Heart left ventricle (tissue), 13 donors: ENCODE measurements around the gene NAALADL2.

Source experiments
- POLR2A ChIP-seq, 2 donors: fragments of 450-650 bp; IDR thresholded peaks; one replicate each; pipeline ENCODE4 v1.6.1; 2017; ENCODE audit warnings: antibody characterized with exemption in 2 of 2, mild to moderate bottlenecking in 2 of 2, moderate library complexity in 2 of 2
- TF ChIP-seq, protein P1 (sequence below), 12 donors: fragments of 200-600 bp; sonication (generic) in 4 of 12; IDR thresholded peaks; one replicate each; pipeline versions ENCODE4 v1.5.0 to v1.8.0; 2018 to 2022; ENCODE audit warnings: antibody characterized with exemption in 12 of 12, mild to moderate bottlenecking in 5 of 12
- donor health status: ischemic (EF 13 %, LVEDD 7.1; RV severe dilation, severe dysfunction).
- donor health status: DM: no; HTN: yes; CAD: no.
- donor health status: DM: no; HTN: no; CAD: no.
- donor health status: ischemic (EF 25% LVEDD 6.9; RV normal size, moderate dysfunction).
- donor health status: ischemic (EF 25% LVEDD 5.7; RV mildly dilated, moderate dysfunction).
- donor health status: ischemic (EF 35%, LVEDD 5.7; RV mildly dilated, moderate dysfunction).
- donor health status: nonischemic (EF 11% LVEDD 7.7; RV severe dilation, severe dysfunction).
- donor health status: DM: yes; HTN: yes; CAD: no.
- donor health status: PGD.
- donor health status: ischemic (EF 29% LVEDD 5.4; RV normal size, mild dysfunction).
- donor health status: nonischemic (EF 23%, LVEDD 6.1; RV moderate dilation, normal function).

DNA sequence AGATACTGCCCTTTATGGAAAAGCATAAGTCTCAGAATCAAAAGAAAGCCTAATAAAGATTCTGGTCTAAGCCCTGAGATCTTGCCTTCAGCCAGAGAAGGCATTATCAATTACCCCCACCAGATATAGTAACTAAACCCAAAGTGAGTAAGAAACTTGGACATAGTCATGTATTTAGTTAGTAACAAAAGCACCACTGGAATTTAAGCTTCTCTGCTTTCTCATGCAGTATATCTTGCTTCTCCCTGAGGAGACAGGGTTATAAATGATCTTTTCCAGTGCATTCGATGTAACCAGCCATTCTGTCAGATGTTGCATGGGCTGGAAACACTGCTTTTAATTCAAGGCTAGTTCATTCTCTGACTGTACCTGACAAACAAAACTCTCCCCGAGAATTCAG, 946.7 kb downstream of the NAALADL2 start:
- TF ChIP-seq, protein P1, sequence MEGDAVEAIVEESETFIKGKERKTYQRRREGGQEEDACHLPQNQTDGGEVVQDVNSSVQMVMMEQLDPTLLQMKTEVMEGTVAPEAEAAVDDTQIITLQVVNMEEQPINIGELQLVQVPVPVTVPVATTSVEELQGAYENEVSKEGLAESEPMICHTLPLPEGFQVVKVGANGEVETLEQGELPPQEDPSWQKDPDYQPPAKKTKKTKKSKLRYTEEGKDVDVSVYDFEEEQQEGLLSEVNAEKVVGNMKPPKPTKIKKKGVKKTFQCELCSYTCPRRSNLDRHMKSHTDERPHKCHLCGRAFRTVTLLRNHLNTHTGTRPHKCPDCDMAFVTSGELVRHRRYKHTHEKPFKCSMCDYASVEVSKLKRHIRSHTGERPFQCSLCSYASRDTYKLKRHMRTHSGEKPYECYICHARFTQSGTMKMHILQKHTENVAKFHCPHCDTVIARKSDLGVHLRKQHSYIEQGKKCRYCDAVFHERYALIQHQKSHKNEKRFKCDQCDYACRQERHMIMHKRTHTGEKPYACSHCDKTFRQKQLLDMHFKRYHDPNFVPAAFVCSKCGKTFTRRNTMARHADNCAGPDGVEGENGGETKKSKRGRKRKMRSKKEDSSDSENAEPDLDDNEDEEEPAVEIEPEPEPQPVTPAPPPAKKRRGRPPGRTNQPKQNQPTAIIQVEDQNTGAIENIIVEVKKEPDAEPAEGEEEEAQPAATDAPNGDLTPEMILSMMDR (IDR thresholded peaks at IDR 0.05): no peak
- TF ChIP-seq POLR2A (IDR thresholded peaks at IDR 0.05): no peak
